ENCODE results near the gene IL11RA. TPM values are rescaled to one million over a fixed set of nuclear protein-coding genes. Genes with fewer than 3 reads are reported as not detected.

Gene IL11RA
- total RNA-seq, 5 donors from 2014 or later (not counting 1 experiment from before 2014, with no cell fraction given), result 166 to 220 (median 180) TPM

DNA sequence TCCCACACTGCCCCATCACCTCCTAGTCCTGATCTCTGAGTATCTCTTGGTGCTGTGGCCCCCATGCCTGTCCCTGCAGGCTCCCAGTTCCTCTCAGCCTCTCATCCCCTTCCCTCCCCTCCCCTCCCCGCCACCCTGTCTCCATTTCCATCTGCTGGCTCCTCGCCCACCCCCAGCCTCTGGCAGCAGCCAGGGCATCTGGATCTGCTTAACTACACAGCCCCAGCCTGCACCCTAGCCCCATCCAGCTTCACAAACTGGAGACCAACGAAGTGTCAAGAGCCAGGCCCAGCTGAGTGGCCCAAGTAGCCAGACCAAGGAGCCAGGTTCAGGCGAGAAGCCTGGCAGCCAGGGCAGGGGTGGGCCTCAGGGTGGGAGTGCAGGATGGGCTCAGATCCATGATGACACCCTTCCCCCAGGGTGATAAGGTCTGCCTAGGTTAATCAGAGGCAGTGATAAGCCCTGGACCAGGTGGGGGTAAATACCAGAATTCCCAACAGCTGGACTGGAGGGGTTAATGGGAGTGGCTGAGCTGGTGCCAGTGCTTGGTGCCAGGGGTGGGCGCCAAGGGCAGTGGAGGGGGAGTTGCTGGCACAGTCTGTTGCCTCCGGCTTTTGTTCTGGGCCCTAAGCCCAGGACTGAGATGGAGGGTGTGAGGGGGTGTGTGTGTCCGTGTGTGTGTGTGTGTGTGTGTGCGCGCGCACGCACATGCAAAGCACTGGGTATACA is 2.5 kb downstream of the IL11RA start:
- no peak overlapping the region for H3K4me3 ChIP-seq (ENCODE audit: control insufficient read depth in 1 of 2, extremely low read depth in 1 of 2, low read length in 1 of 2)
- ChIA-PET POLR2A (interaction anchor here in 1 of 2 donors (0.6 kb wide), 1 partner anchor 32 kb away, joined by 10 read pairs; no protein-coding TSS in a partner anchor), CTCF (interaction anchor here in 1 of 2 donors (0.6 to 0.7 kb wide), 2 partner anchors 14 to 417 kb away, joined by 4 to 5 read pairs; no protein-coding TSS in a partner anchor)
- H3K9me3 ChIP-seq, result no peaks in the 10 kb centered on the region
- peaks cover 3 to 20% of the 10 kb centered on the region in 2 experiments for H3K4me1 ChIP-seq (ENCODE audit: control insufficient read depth in 1 of 2, extremely low read depth in 1 of 2, insufficient read depth in 2 of 2, low read length in 2 of 2)
- no peak overlapping the region for H3K27ac ChIP-seq (ENCODE audit: low read length)
- ATAC-seq (replicated peaks in 1 of 4) (no peak), DNase-seq (no peak)
- H3K4me3 Mint-ChIP-seq, result no peak overlapping the region
- H3K9me3 Mint-ChIP-seq, result no peaks in the 10 kb centered on the region
- H3K36me3 Mint-ChIP-seq, result peaks cover 10% of the 10 kb centered on the region
- H3K4me1 Mint-ChIP-seq, result peaks cover 15 to 39% (median 34%) of the 10 kb centered on the region in 3 donors
- H3K27ac Mint-ChIP-seq, result peak overlapping the region in 1 of 2 donors; percentile 3
- 90% methylated on average over 2 of the region's 11 CpGs for WGBS (ENCODE audit: insufficient coverage)
- H3K27me3 Mint-ChIP-seq, result no peaks in the 10 kb centered on the region
- peaks cover under 1 to 26% of the 10 kb centered on the region in 2 donors for H3K36me3 ChIP-seq (ENCODE audit: control insufficient read depth in 2 of 2, extremely low read depth in 1 of 2, insufficient read depth in 1 of 2, low read length in 1 of 2)
- H3K27me3 ChIP-seq (replicated peaks in 1 of 2; ENCODE audit: control insufficient read depth in 2 of 2, extremely low read depth in 1 of 2, insufficient read depth in 2 of 2, low read length in 1 of 2), result no peaks in the 10 kb centered on the region

DNA sequence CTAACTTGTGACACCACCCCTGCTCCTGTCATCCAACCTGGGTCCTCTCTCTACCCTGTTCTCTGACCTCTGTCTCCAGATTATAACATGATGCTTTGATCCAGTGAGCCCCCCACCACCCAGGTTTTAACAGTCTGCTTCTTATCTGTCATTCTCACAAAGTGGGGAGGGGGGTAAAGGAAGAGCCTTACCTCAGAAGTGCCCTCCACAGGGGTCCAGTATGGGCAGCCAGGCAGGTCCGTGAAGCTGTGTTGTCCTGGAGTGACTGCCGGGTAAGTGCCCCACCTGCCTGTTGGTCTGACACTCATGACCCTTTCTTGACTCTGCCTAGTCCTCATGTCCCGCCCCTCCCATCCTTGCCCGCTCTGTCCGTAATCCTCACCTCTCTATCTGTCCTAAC is 3.4 kb downstream of the IL11RA start:
- Mint-ChIP-seq H3K4me1 (peaks cover 15 to 37% (median 31%) of the 10 kb centered on the region in 3 donors), H3K36me3 (peaks cover 7% of the 10 kb centered on the region), H3K4me3 (no peak overlapping the region), H3K9me3 (no peaks in the 10 kb centered on the region), H3K27me3 (no peaks in the 10 kb centered on the region), H3K27ac (peak overlapping the region in 1 of 2 donors; percentile 21)
- no peak overlapping the region for H3K27ac ChIP-seq (ENCODE audit: low read length)
- ATAC-seq (replicated peaks in 1 of 4) (no peak), DNase-seq (no peak)
- POLR2A ChIA-PET, result no interaction called here
- CTCF ChIA-PET, result interaction anchor here in 1 of 2 donors (0.7 kb wide), 1 partner anchor 416 kb away, joined by 5 read pairs; no protein-coding TSS in a partner anchor
- H3K4me3 ChIP-seq (ENCODE audit: control insufficient read depth in 1 of 2, extremely low read depth in 1 of 2, low read length in 1 of 2), result no peak overlapping the region
- 95% methylated on average over 5 of the region's 5 CpGs for WGBS (ENCODE audit: insufficient coverage)
- H3K4me1 ChIP-seq (ENCODE audit: control insufficient read depth in 1 of 2, extremely low read depth in 1 of 2, insufficient read depth in 2 of 2, low read length in 2 of 2), result peaks cover 3 to 20% of the 10 kb centered on the region in 2 experiments
- no peaks in the 10 kb centered on the region for H3K9me3 ChIP-seq
- no peaks in the 10 kb centered on the region for H3K27me3 ChIP-seq (replicated peaks in 1 of 2; ENCODE audit: control insufficient read depth in 2 of 2, extremely low read depth in 1 of 2, insufficient read depth in 2 of 2, low read length in 1 of 2)
- peaks cover 8 to 25% of the 10 kb centered on the region in 2 donors for H3K36me3 ChIP-seq (ENCODE audit: control insufficient read depth in 2 of 2, extremely low read depth in 1 of 2, insufficient read depth in 1 of 2, low read length in 1 of 2)

DNA sequence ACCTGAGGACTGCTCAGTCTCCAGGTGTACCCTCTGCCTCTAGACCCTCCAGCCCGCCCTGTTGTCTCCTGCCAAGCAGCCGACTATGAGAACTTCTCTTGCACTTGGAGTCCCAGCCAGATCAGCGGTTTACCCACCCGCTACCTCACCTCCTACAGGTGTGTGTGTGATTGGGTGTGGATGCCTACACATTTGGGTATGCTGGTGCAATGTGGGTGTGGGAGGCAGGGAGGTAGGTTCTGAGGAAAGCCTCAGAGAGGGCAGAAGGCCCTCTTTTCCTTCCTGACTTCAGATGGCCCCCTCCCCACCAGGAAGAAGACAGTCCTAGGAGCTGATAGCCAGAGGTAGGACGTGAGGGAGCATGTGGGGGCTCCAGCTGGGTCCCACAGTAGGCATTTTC is 5.0 kb downstream of the IL11RA start:
- Histone ChIP-seq H3K9me3 (no peaks in the 10 kb centered on the region), H3K4me3 (ENCODE audit: control insufficient read depth in 1 of 2, extremely low read depth in 1 of 2, low read length in 1 of 2) (no peak overlapping the region), H3K27ac (ENCODE audit: low read length) (no peak overlapping the region), H3K36me3 (ENCODE audit: control insufficient read depth in 2 of 2, extremely low read depth in 1 of 2, insufficient read depth in 1 of 2, low read length in 1 of 2) (peaks cover 15 to 18% of the 10 kb centered on the region in 2 donors), H3K4me1 (ENCODE audit: control insufficient read depth in 1 of 2, extremely low read depth in 1 of 2, insufficient read depth in 2 of 2, low read length in 2 of 2) (peaks cover 4 to 22% of the 10 kb centered on the region in 2 experiments), H3K27me3 (replicated peaks in 1 of 2; ENCODE audit: control insufficient read depth in 2 of 2, extremely low read depth in 1 of 2, insufficient read depth in 2 of 2, low read length in 1 of 2) (no peaks in the 10 kb centered on the region)
- no peak overlapping the region for H3K4me3 Mint-ChIP-seq
- ChIA-PET POLR2A (no interaction called here), CTCF (no interaction called here)
- H3K27ac Mint-ChIP-seq, result no peak overlapping the region
- no peaks in the 10 kb centered on the region for H3K27me3 Mint-ChIP-seq
- H3K4me1 Mint-ChIP-seq, result peaks cover 19 to 44% (median 36%) of the 10 kb centered on the region in 3 donors
- ATAC-seq (replicated peaks in 1 of 4), result no peak
- no peak for DNase-seq
- no peaks in the 10 kb centered on the region for H3K9me3 Mint-ChIP-seq
- H3K36me3 Mint-ChIP-seq, result peaks cover 17% of the 10 kb centered on the region
- WGBS (ENCODE audit: insufficient coverage), result no CpG with 5 or more reads among the region's 5 CpGs

DNA sequence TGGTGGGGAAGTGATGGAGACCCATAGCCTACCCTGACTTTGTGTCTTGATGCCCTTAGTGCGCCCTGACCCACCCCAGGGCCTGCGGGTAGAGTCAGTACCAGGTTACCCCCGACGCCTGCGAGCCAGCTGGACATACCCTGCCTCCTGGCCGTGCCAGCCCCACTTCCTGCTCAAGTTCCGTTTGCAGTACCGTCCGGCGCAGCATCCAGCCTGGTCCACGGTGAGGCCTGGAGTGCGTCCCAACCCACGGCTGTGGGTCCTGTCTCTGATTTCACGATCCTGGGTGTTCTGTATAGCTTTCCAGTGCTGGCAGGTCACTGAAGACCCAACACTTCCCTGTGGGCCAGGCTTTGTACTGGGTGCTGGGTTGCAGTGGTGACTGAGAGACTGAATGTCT is 6.5 kb downstream of the IL11RA start:
- DNase-seq (no peak), ATAC-seq (replicated peaks in 1 of 4) (no peak)
- Histone ChIP-seq H3K4me3 (ENCODE audit: control insufficient read depth in 1 of 2, extremely low read depth in 1 of 2, low read length in 1 of 2) (no peak overlapping the region), H3K36me3 (ENCODE audit: control insufficient read depth in 2 of 2, extremely low read depth in 1 of 2, insufficient read depth in 1 of 2, low read length in 1 of 2) (peaks cover 15 to 18% of the 10 kb centered on the region in 2 donors), H3K4me1 (ENCODE audit: control insufficient read depth in 1 of 2, extremely low read depth in 1 of 2, insufficient read depth in 2 of 2, low read length in 2 of 2) (peaks cover 12 to 22% of the 10 kb centered on the region in 2 experiments), H3K27me3 (replicated peaks in 1 of 2; ENCODE audit: control insufficient read depth in 2 of 2, extremely low read depth in 1 of 2, insufficient read depth in 2 of 2, low read length in 1 of 2) (no peaks in the 10 kb centered on the region), H3K27ac (ENCODE audit: low read length) (no peak overlapping the region), H3K9me3 (no peaks in the 10 kb centered on the region)
- Mint-ChIP-seq H3K4me3 (no peak overlapping the region), H3K36me3 (peaks cover 17% of the 10 kb centered on the region), H3K27me3 (no peaks in the 10 kb centered on the region), H3K4me1 (peaks cover 20 to 44% (median 36%) of the 10 kb centered on the region in 3 donors), H3K27ac (no peak overlapping the region), H3K9me3 (no peaks in the 10 kb centered on the region)
- POLR2A ChIA-PET, result no interaction called here
- CTCF ChIA-PET, result no interaction called here
- 96% methylated on average over 13 of the region's 14 CpGs for WGBS (ENCODE audit: insufficient coverage)

DNA sequence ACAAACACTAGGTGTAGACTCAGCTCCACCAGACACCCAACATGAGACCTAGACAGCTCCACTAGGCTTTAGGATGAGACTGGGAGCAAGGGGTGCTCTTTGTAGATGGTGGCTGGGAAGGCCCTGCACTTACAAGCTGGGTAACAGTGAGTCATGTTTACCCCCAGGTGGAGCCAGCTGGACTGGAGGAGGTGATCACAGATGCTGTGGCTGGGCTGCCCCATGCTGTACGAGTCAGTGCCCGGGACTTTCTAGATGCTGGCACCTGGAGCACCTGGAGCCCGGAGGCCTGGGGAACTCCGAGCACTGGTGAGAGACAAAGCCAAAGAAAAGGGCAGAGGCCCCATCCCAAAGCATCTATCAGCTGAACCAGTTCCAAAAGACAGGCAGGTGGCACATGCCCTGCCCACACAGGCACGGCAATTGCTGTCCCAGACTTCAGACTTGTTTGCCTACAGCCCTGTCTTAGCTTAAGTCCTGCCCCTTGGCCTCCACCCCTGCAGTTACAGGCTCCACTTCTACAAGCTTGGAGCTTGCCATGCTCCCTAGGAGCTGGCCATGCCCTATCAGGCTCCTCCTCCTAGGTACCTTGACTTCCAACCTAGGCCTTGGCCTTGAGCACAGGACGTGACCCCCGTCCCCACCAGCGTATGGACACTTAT is 7.7 kb downstream of the IL11RA start:
- H3K4me1 Mint-ChIP-seq, result peaks cover 33 to 47% (median 45%) of the 10 kb centered on the region in 3 donors
- H3K4me3 Mint-ChIP-seq, result no peak overlapping the region
- H3K27ac Mint-ChIP-seq, result peak overlapping the region in 1 of 2 donors; percentile 16
- H3K4me1 ChIP-seq (ENCODE audit: control insufficient read depth in 1 of 2, extremely low read depth in 1 of 2, insufficient read depth in 2 of 2, low read length in 2 of 2), result peaks cover 19 to 33% of the 10 kb centered on the region in 2 experiments
- WGBS (ENCODE audit: insufficient coverage), result 97% methylated on average over 8 of the region's 8 CpGs
- H3K9me3 ChIP-seq, result no peaks in the 10 kb centered on the region
- no peaks in the 10 kb centered on the region for H3K27me3 ChIP-seq (replicated peaks in 1 of 2; ENCODE audit: control insufficient read depth in 2 of 2, extremely low read depth in 1 of 2, insufficient read depth in 2 of 2, low read length in 1 of 2)
- ATAC-seq (replicated peaks in 1 of 4), result no peak
- H3K4me3 ChIP-seq (ENCODE audit: control insufficient read depth in 1 of 2, extremely low read depth in 1 of 2, low read length in 1 of 2), result no peak overlapping the region
- peaks cover 17% of the 10 kb centered on the region for H3K36me3 Mint-ChIP-seq
- no peak for DNase-seq
- no peak overlapping the region for H3K27ac ChIP-seq (ENCODE audit: low read length)
- H3K9me3 Mint-ChIP-seq, result no peaks in the 10 kb centered on the region
- POLR2A ChIA-PET, result interaction anchor here in 1 of 2 donors (0.6 kb wide), 1 partner anchor 20 kb away, joined by 12 read pairs; no protein-coding TSS in a partner anchor
- H3K36me3 ChIP-seq (ENCODE audit: control insufficient read depth in 2 of 2, extremely low read depth in 1 of 2, insufficient read depth in 1 of 2, low read length in 1 of 2), result peaks cover 15 to 19% of the 10 kb centered on the region in 2 donors
- no peaks in the 10 kb centered on the region for H3K27me3 Mint-ChIP-seq
- CTCF ChIA-PET, result interaction anchor here in 1 of 2 donors (1.7 kb wide), 1 partner anchor 13 kb away, joined by 6 read pairs; the partner anchor contains the start of gene GALT

Data from T-cell (primary cell).